ENCODE data around the gene TBX2. TPM values are rescaled to one million over a fixed set of nuclear protein-coding genes. Genes with fewer than 3 reads are reported as not detected.
A peak's percentile ranks its signal among the peaks of the same experiment; 100 is the strongest.

The TBX2 gene
- total RNA-seq, 1 donor from 2014 or later: 55.9 TPM

DNA sequence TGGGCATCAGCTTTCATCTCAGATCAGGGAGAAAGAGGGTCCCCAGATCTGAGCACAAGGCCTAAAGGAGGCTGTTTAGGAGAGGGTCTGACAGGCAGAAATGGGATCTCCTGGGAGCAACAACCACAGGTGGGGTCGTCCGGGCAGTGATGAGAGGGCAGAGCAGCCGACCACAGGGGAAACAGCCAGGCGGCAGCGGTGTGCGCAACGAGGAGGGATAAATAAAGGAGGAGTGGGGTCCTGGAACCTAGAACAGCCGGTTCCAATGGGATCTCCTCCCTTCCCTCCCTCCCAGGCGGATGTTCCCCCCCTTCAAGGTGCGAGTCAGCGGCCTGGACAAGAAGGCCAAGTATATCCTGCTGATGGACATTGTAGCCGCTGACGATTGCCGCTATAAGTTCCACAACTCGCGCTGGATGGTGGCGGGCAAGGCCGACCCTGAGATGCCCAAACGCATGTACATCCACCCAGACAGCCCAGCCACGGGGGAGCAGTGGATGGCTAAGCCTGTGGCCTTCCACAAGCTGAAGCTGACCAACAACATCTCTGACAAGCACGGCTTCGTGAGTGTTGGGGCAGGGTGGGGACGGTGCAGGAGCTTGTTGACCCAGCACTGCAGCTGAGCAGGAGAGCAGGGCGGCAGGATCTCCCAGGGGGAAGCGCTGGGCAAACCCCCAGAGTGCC, 1.9 kb downstream of the TBX2 start:
- TF ChIP-seq, protein P1, sequence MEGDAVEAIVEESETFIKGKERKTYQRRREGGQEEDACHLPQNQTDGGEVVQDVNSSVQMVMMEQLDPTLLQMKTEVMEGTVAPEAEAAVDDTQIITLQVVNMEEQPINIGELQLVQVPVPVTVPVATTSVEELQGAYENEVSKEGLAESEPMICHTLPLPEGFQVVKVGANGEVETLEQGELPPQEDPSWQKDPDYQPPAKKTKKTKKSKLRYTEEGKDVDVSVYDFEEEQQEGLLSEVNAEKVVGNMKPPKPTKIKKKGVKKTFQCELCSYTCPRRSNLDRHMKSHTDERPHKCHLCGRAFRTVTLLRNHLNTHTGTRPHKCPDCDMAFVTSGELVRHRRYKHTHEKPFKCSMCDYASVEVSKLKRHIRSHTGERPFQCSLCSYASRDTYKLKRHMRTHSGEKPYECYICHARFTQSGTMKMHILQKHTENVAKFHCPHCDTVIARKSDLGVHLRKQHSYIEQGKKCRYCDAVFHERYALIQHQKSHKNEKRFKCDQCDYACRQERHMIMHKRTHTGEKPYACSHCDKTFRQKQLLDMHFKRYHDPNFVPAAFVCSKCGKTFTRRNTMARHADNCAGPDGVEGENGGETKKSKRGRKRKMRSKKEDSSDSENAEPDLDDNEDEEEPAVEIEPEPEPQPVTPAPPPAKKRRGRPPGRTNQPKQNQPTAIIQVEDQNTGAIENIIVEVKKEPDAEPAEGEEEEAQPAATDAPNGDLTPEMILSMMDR (conservative IDR thresholded peaks at IDR 0.05): no peak
- Mint-ChIP-seq H3K36me3 (peaks cover 15% of the 10 kb centered on the region), H3K27me3 (peaks cover 61% of the 10 kb centered on the region), H3K27ac (peak overlapping the region; percentile 58), H3K9me3 (no peaks in the 10 kb centered on the region), H3K4me1 (ENCODE audit: unreplicated experiment) (peaks cover 22% of the 10 kb centered on the region), H3K4me3 (peak overlapping the region; percentile 88)
- no peak for DNase-seq (ENCODE audit: extremely low spot score, unreplicated experiment)

DNA sequence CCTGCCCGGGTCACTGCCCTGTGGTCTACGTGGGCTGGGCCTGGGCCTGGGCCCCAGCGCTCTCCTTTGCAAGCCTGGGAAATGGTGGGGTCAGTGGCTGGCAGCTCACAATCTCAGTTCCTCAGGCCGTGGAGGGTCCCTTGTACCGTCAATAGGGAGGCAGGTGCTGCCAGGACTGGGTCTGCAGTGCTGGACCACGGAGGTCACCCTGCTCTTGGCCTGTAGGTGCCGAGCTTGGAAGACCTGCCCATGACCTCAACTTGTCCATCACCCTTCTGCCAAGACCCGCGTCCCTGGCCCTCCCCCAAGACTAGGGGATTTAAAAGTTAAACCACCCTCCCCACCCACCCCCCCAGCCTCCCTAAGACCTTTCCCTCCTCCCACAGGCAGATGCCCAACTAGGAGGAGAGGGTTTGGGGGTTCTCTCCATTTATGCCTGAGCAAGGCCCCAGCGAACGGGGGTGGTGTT, 2.5 kb downstream of the TBX2 start:
- peaks cover 67% of the 10 kb centered on the region for H3K27me3 Mint-ChIP-seq
- DNase-seq (ENCODE audit: extremely low spot score, unreplicated experiment): no peak
- TF ChIP-seq, protein P1 (conservative IDR thresholded peaks at IDR 0.05): no peak
- H3K4me3 Mint-ChIP-seq: peak overlapping the region; percentile 88
- no peaks in the 10 kb centered on the region for H3K9me3 Mint-ChIP-seq
- H3K4me1 Mint-ChIP-seq (ENCODE audit: unreplicated experiment): peaks cover 22% of the 10 kb centered on the region
- peaks cover 15% of the 10 kb centered on the region for H3K36me3 Mint-ChIP-seq
- peak overlapping the region; percentile 74 for H3K27ac Mint-ChIP-seq

DNA sequence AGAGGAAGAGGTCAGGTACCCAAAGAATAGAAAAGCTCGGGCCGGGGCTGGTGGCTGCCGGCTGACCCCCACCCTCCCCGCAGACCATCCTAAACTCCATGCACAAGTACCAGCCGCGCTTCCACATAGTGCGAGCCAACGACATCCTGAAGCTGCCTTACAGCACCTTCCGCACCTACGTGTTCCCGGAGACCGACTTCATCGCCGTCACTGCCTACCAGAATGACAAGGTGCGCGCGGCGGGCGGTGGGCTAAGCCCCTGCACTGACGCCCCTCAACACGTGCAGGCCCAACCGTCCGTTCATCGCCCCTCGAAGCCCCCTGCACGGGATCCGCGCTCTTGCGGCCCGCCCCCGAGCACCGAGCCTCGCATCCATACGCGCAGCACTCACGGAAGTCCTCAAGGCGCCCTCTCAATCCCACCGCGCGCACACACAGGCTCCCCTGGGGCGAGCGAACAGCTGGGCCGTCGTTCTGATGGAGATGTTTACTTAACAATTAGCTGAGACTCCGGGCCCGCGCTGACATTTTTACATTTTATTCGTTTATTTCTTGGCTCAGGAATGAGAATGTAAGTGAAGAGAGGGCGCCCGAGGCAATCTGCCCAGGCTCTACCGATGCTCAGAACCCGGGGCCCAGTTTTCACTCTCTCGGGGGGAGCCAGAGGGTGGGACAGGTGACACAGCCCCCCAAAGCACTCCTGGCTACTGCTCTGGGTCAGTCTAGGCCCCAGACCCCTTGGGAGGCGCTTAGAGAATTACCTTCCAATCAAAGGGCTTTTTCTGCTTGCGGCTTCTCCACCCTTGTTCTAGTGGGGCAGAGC, 3.5 kb downstream of the TBX2 start:
- TF ChIP-seq, protein P1 (conservative IDR thresholded peaks at IDR 0.05): no peak
- Mint-ChIP-seq H3K9me3 (no peaks in the 10 kb centered on the region), H3K27ac (peak overlapping the region; percentile 74), H3K36me3 (peaks cover 12% of the 10 kb centered on the region), H3K4me1 (ENCODE audit: unreplicated experiment) (peaks cover 18% of the 10 kb centered on the region), H3K4me3 (peak overlapping the region; percentile 79), H3K27me3 (peaks cover 69% of the 10 kb centered on the region)
- no peak for DNase-seq (ENCODE audit: extremely low spot score, unreplicated experiment)

- peak overlapping the region; percentile 79 for H3K4me3 Mint-ChIP-seq
- H3K36me3 Mint-ChIP-seq: peaks cover 16% of the 10 kb centered on the region
- peaks cover 70% of the 10 kb centered on the region for H3K27me3 Mint-ChIP-seq
- TF ChIP-seq, protein P1 (conservative IDR thresholded peaks at IDR 0.05): no peak
- no peak for DNase-seq (ENCODE audit: extremely low spot score, unreplicated experiment)
- no peaks in the 10 kb centered on the region for H3K9me3 Mint-ChIP-seq
- H3K4me1 Mint-ChIP-seq (ENCODE audit: unreplicated experiment): peaks cover 23% of the 10 kb centered on the region
- H3K27ac Mint-ChIP-seq: peak overlapping the region; percentile 58
Observed at GRCh38 chr17:61403801-61404662, 4.4 kb downstream of the TBX2 start.

- no peaks in the 10 kb centered on the region for H3K9me3 Mint-ChIP-seq
- no peak for DNase-seq (ENCODE audit: extremely low spot score, unreplicated experiment)
- peaks cover 16% of the 10 kb centered on the region for H3K36me3 Mint-ChIP-seq
- no peak overlapping the region for H3K4me3 Mint-ChIP-seq
- TF ChIP-seq, protein P1 (conservative IDR thresholded peaks at IDR 0.05): no peak
- no peak overlapping the region for H3K27ac Mint-ChIP-seq
- peaks cover 23% of the 10 kb centered on the region for H3K4me1 Mint-ChIP-seq (ENCODE audit: unreplicated experiment)
- peaks cover 73% of the 10 kb centered on the region for H3K27me3 Mint-ChIP-seq
Observed at GRCh38 chr17:61404663-61404912, 4.9 kb downstream of the TBX2 start.

Measured in type B pancreatic cell (in vitro differentiated cells).